CD14-positive monocyte (primary cell): ENCODE measurements around the gene ULK3. TPM values are rescaled to one million over a fixed set of nuclear protein-coding genes. Genes with fewer than 3 reads are reported as not detected.

Experiments used
- DNase-seq, 3 donors: peaks; one replicate each; pipeline ENCODE4 v3.0.0-alpha.2; 2011 to 2022
- H2AFZ ChIP-seq: 2 replicates; pipeline ENCODE4 v1.6.0; 2012; ENCODE audit warnings: mild to moderate bottlenecking, low read depth, low read length, inconsistent platforms; ENCODE audit not compliant: insufficient read depth, poor library complexity, severe bottlenecking
- H3K27ac ChIP-seq, 2 donors: 1 replicate in 1 of 2; 2 replicates in 1 of 2; pipeline ENCODE4 v1.5.1; 2012 to 2013; ENCODE audit warnings: low read length in 2 of 2, control low read depth in 1 of 2, inconsistent platforms in 1 of 2, low read depth in 1 of 2, mild to moderate bottlenecking in 1 of 2
- H3K27me3 ChIP-seq, 2 donors: one replicate each; pipeline versions ENCODE4 v1.6.0 to v1.6.1; 2011 to 2013; ENCODE audit warnings: low read length in 2 of 2; ENCODE audit not compliant: control insufficient read depth in 2 of 2, insufficient read depth in 2 of 2
- H3K36me3 ChIP-seq, 2 donors: replicated peaks in 1 of 2; 1 replicate in 1 of 2; 2 replicates in 1 of 2; pipeline versions ENCODE4 v1.5.1 to v1.6.1; 2012 to 2013; ENCODE audit warnings: low read length in 2 of 2, control low read depth in 1 of 2, inconsistent platforms in 1 of 2, mild to moderate bottlenecking in 1 of 2; ENCODE audit not compliant: insufficient read depth in 2 of 2, control insufficient read depth in 1 of 2
- H3K4me1 ChIP-seq, 2 donors: 1 replicate in 1 of 2; 2 replicates in 1 of 2; pipeline versions ENCODE4 v1.5.1 to v1.6.1; 2012 to 2013; ENCODE audit warnings: low read length in 2 of 2, control low read depth in 1 of 2, inconsistent platforms in 1 of 2, mild to moderate bottlenecking in 1 of 2, moderate library complexity in 1 of 2; ENCODE audit not compliant: insufficient read depth in 2 of 2, control insufficient read depth in 1 of 2
- H3K4me2 ChIP-seq: replicated peaks from 2 replicates; pipeline ENCODE3; 2012; ENCODE audit warnings: low read length, moderate library complexity, mild to moderate bottlenecking; ENCODE audit not compliant: poor library complexity, severe bottlenecking; ENCODE audit errors: extremely low read depth
- H3K4me3 ChIP-seq, 3 experiments: fragments of 200-600 bp in 1 of 3; sonication (generic) in 1 of 3; replicated peaks in 1 of 3; 1 replicate in 2 of 3; 2 replicates in 1 of 3; pipeline ENCODE4 v1.5.1; 2011 to 2013; ENCODE audit warnings: low read length in 3 of 3, mild to moderate bottlenecking in 3 of 3, control low read depth in 2 of 3, low read depth in 2 of 3, inconsistent platforms in 1 of 3, moderate library complexity in 1 of 3
- H3K79me2 ChIP-seq: 2 replicates; pipeline ENCODE4 v1.6.0; 2012; ENCODE audit warnings: mild to moderate bottlenecking, control low read depth, inconsistent platforms, low read length, moderate library complexity; ENCODE audit not compliant: insufficient read depth
- H3K9ac ChIP-seq: 2 replicates; pipeline ENCODE4 v1.6.0; 2017; ENCODE audit warnings: low read length, mild to moderate bottlenecking; ENCODE audit not compliant: insufficient read depth, poor library complexity, severe bottlenecking
- H3K9me3 ChIP-seq, 2 donors: replicated peaks in 1 of 2; 1 replicate in 1 of 2; 2 replicates in 1 of 2; pipeline versions ENCODE4 v1.5.1 to v1.6.1; 2012 to 2013; ENCODE audit warnings: low read length in 2 of 2, control low read depth in 1 of 2; ENCODE audit not compliant: control insufficient read depth in 1 of 2, insufficient read depth in 1 of 2
- H4K20me1 ChIP-seq: 2 replicates; pipeline ENCODE4 v1.6.0; 2012; ENCODE audit warnings: mild to moderate bottlenecking, low read length, control low read depth, moderate library complexity; ENCODE audit not compliant: insufficient read depth
- H3K27ac Mint-ChIP-seq, 7 donors: one replicate each; pipeline ENCODE4 v1.8.0; 2020; ENCODE audit warnings: mild to moderate bottlenecking in 7 of 7, mixed read lengths in 7 of 7, moderate library complexity in 6 of 7, inconsistent platforms in 2 of 7
- H3K27me3 Mint-ChIP-seq, 3 donors: one replicate each; pipeline ENCODE4 v1.8.0; 2021 to 2022; ENCODE audit warnings: low read depth in 3 of 3, mild to moderate bottlenecking in 3 of 3, mixed read lengths in 3 of 3, moderate library complexity in 3 of 3, inconsistent platforms in 1 of 3
- H3K36me3 Mint-ChIP-seq, 2 donors: one replicate each; pipeline ENCODE4 v1.8.0; 2020; ENCODE audit warnings: mixed read lengths in 2 of 2, inconsistent platforms in 1 of 2, mild to moderate bottlenecking in 1 of 2
- H3K4me1 Mint-ChIP-seq: one replicate; pipeline ENCODE4 v1.8.0; 2020; ENCODE audit warnings: mild to moderate bottlenecking, mixed read lengths
- H3K4me3 Mint-ChIP-seq, 2 donors: one replicate each; pipeline ENCODE4 v1.8.0; 2020; ENCODE audit warnings: mild to moderate bottlenecking in 2 of 2, mixed read lengths in 2 of 2, moderate library complexity in 1 of 2
- H3K9me3 Mint-ChIP-seq, 7 donors: one replicate each; pipeline ENCODE4 v1.8.0; 2020 to 2022; ENCODE audit warnings: mixed read lengths in 7 of 7, mild to moderate bottlenecking in 6 of 7, moderate library complexity in 6 of 7, inconsistent platforms in 2 of 7
- WGBS: methylation state at CpG from one replicate; pipeline ENCODE4 v1.1.5; 2013; ENCODE audit warnings: missing lambda C conversion rate; ENCODE audit not compliant: insufficient coverage; 5-methylcytosine and 5-hydroxymethylcytosine counted together
- intact Hi-C, 2 donors: fragments of 100-400 bp; cut with micrococcal nuclease; formaldehyde crosslinking; loops; one replicate each; pipeline versions ENCODE4 v1.15.0 to v1.15.1; 2023
- polyA plus RNA-seq, 3 donors: library from polyadenylated mRNA; depleted of rRNA in 1 of 3; unstranded in 2 of 3; stranded (reverse) in 1 of 3; fragments of 300-500 nt in 2 of 3; fragments of >200 nt in 1 of 3; fragmentation: Illumina TruSeq in 2 of 3; gene quantifications; 1 replicate in 2 of 3; 2 replicates in 1 of 3; pipeline ENCODE4 v1.2.3, GENCODE V29; 2012 to 2021
- TF ChIP-seq, protein P1 (sequence below): fragments of 200-600 bp; IDR thresholded peaks from one replicate; pipeline ENCODE4 v1.8.0; 2022; ENCODE audit warnings: antibody characterized with exemption, mild to moderate bottlenecking

ULK3 gene
- polyA plus RNA-seq, 3 donors = 9.4 to 58.7 (median 16.0) TPM

GRCh38 chr15:74891469-74891868, 48.5 kb upstream of the ULK3 start:
- H3K27ac ChIP-seq = no peak overlapping the region
- no peaks in the 10 kb centered on the region for H4K20me1 ChIP-seq
- DNase-seq = no peak
- TF ChIP-seq, protein P1, sequence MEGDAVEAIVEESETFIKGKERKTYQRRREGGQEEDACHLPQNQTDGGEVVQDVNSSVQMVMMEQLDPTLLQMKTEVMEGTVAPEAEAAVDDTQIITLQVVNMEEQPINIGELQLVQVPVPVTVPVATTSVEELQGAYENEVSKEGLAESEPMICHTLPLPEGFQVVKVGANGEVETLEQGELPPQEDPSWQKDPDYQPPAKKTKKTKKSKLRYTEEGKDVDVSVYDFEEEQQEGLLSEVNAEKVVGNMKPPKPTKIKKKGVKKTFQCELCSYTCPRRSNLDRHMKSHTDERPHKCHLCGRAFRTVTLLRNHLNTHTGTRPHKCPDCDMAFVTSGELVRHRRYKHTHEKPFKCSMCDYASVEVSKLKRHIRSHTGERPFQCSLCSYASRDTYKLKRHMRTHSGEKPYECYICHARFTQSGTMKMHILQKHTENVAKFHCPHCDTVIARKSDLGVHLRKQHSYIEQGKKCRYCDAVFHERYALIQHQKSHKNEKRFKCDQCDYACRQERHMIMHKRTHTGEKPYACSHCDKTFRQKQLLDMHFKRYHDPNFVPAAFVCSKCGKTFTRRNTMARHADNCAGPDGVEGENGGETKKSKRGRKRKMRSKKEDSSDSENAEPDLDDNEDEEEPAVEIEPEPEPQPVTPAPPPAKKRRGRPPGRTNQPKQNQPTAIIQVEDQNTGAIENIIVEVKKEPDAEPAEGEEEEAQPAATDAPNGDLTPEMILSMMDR = no peak
- H3K36me3 ChIP-seq = peaks cover 16 to 17% of the 10 kb centered on the region in 2 donors
- H3K9ac ChIP-seq = no peak overlapping the region
- H3K4me3 ChIP-seq = no peak overlapping the region
- H3K9me3 ChIP-seq = no peaks in the 10 kb centered on the region
- no peak overlapping the region for H3K4me2 ChIP-seq
- H2AFZ ChIP-seq = no peak overlapping the region
- H3K4me1 Mint-ChIP-seq = peaks cover 32% of the 10 kb centered on the region
- peaks cover 6% of the 10 kb centered on the region for H3K79me2 ChIP-seq
- no peaks in the 10 kb centered on the region for H3K9me3 Mint-ChIP-seq
- no peaks in the 10 kb centered on the region for H3K27me3 ChIP-seq
- H3K36me3 Mint-ChIP-seq = peaks cover 15 to 24% of the 10 kb centered on the region in 2 donors
- peaks cover 21 to 26% of the 10 kb centered on the region in 2 donors for H3K4me1 ChIP-seq
- no peak overlapping the region for H3K4me3 Mint-ChIP-seq
- peaks cover 0 to 1% (median 0%) of the 10 kb centered on the region in 3 donors for H3K27me3 Mint-ChIP-seq
- peak overlapping the region in 1 of 7 donors; percentile 52 for H3K27ac Mint-ChIP-seq
- intact Hi-C loops = no loop called here
- no CpG with 5 or more reads among the region's 3 CpGs for WGBS

GRCh38 chr15:74890665-74890960, 47.7 kb upstream of the ULK3 start:
- no CpG with 5 or more reads among the region's 1 CpG for WGBS
- Histone ChIP-seq H3K27me3 (no peaks in the 10 kb centered on the region), H3K4me1 (peaks cover 29 to 35% of the 10 kb centered on the region in 2 donors), H3K36me3 (peaks cover 10 to 14% of the 10 kb centered on the region in 2 donors), H3K9me3 (no peaks in the 10 kb centered on the region), H3K27ac (no peak overlapping the region), H3K79me2 (peaks cover 6% of the 10 kb centered on the region), H3K4me3 (peak overlapping the region in 2 of 3 experiments; percentile 97 to 99), H4K20me1 (no peaks in the 10 kb centered on the region), H2AFZ (peak overlapping the region; percentile 99), H3K9ac (peak overlapping the region; percentile 77), H3K4me2 (peak overlapping the region; percentile 99)
- peaks cover 0 to 5% (median 0%) of the 10 kb centered on the region in 3 donors for H3K27me3 Mint-ChIP-seq
- peaks cover 40% of the 10 kb centered on the region for H3K4me1 Mint-ChIP-seq
- intact Hi-C loops = no loop called here
- peaks cover 15 to 24% of the 10 kb centered on the region in 2 donors for H3K36me3 Mint-ChIP-seq
- H3K27ac Mint-ChIP-seq = peak overlapping the region in 3 of 7 donors; percentile 74 to 88 (median 78)
- H3K9me3 Mint-ChIP-seq = peaks cover 0 to 2% (median 0%) of the 10 kb centered on the region in 7 donors
- DNase-seq = no peak
- TF ChIP-seq, protein P1 = no peak
- peak overlapping the region; percentile 91 to 96 for H3K4me3 Mint-ChIP-seq
